GM19193 (cell line): ENCODE data around the gene ILF2.

Experiments
- POLR2A ChIP-seq: IDR thresholded peaks from 4 replicates; pipeline ENCODE4 v1.6.1; 2011; ENCODE audit not compliant: insufficient read depth, insufficient read length; ENCODE audit errors: extremely low read depth

Gene ILF2

GRCh38 chr1:153635872-153636271, 34.9 kb downstream of the ILF2 start:
- TF ChIP-seq POLR2A: no peak

GRCh38 chr1:153633754-153634665, 36.8 kb downstream of the ILF2 start, which contains the start of gene CHTOP:
TSS of gene CHTOP (plus strand) at chr1:153634066. CDS start at chr1:153636589, 2,523 bp downstream.
- TF ChIP-seq POLR2A: peak; percentile 97

- TF ChIP-seq POLR2A: no peak
These were observed 37.5 kb downstream of the ILF2 start for GRCh38 chr1:153633161-153633753.

GRCh38 chr1:153631047-153632022, 39.5 kb downstream of the ILF2 start:
- no peak for TF ChIP-seq POLR2A

- no peak for TF ChIP-seq POLR2A
These were observed 40.4 kb downstream of the ILF2 start for GRCh38 chr1:153630384-153630783.

- TF ChIP-seq POLR2A: no peak
These were observed 40.8 kb downstream of the ILF2 start for GRCh38 chr1:153629971-153630370.

- no peak for TF ChIP-seq POLR2A
These were observed 41.5 kb downstream of the ILF2 start for GRCh38 chr1:153629343-153629665.

GRCh38 chr1:153628638-153629342, 42.0 kb downstream of the ILF2 start:
- no peak for TF ChIP-seq POLR2A

GRCh38 chr1:153627715-153628626, 42.8 kb downstream of the ILF2 start, which contains the start of gene S100A1:
TSS of gene S100A1 (plus strand) at chr1:153628434. CDS start at chr1:153630522, 2,088 bp downstream.
- TF ChIP-seq POLR2A: no peak

- TF ChIP-seq POLR2A: no peak
These were observed 43.7 kb downstream of the ILF2 start, which contains the start of gene S100A13 for GRCh38 chr1:153626904-153627714. TSS of gene S100A13 (minus strand) at chr1:153627505. CDS start at chr1:153626472, 1,033 bp downstream.

GRCh38 chr1:153626477-153626903, 44.3 kb downstream of the ILF2 start:
- no peak for TF ChIP-seq POLR2A

- no peak for TF ChIP-seq POLR2A
These were observed 45.7 kb downstream of the ILF2 start for GRCh38 chr1:153624965-153625611.
